Cardiac fibroblast (primary cell): ENCODE data around the gene PYHIN1.

Source experiments
- DNase-seq, 2 donors: peaks; one replicate each; pipeline versions ENCODE4 v3.0.0 to v3.0.0-alpha.2; 2010; ENCODE audit warnings: low read depth in 2 of 2
- H3K4me3 ChIP-seq, 2 donors: replicated peaks in 1 of 2; 1 replicate in 1 of 2; 2 replicates in 1 of 2; pipeline ENCODE4 v1.5.1; 2011; ENCODE audit warnings: low read depth in 2 of 2, low read length in 2 of 2, mild to moderate bottlenecking in 2 of 2, moderate library complexity in 1 of 2
- CTCF ChIP-seq: IDR thresholded peaks from one replicate; pipeline ENCODE4 v1.5.1; 2011; ENCODE audit warnings: low read depth, mild to moderate bottlenecking, low read length, inconsistent platforms

Gene PYHIN1

GRCh38 chr1:159015440-159015909 is 84.1 kb downstream of the PYHIN1 start:
- peak; percentile 92 to 96 for DNase-seq
- no peak for TF ChIP-seq CTCF
- H3K4me3 ChIP-seq = peak overlapping the region in 1 of 2 donors; percentile 11

GRCh38 chr1:159023723-159024122 is 92.4 kb downstream of the PYHIN1 start:
- DNase-seq = no peak
- H3K4me3 ChIP-seq = no peak overlapping the region
- TF ChIP-seq CTCF = no peak

GRCh38 chr1:159025043-159025442 is 93.7 kb downstream of the PYHIN1 start:
- DNase-seq = no peak
- H3K4me3 ChIP-seq = no peak overlapping the region
- TF ChIP-seq CTCF = no peak
